Measurements from ENCODE around the gene ESRRB. TPM values are rescaled to one million over a fixed set of nuclear protein-coding genes. Genes with fewer than 3 reads are reported as not detected.

Gene ESRRB
- total RNA-seq, 1 donor from 2014 or later, result 0.08 TPM

DNA sequence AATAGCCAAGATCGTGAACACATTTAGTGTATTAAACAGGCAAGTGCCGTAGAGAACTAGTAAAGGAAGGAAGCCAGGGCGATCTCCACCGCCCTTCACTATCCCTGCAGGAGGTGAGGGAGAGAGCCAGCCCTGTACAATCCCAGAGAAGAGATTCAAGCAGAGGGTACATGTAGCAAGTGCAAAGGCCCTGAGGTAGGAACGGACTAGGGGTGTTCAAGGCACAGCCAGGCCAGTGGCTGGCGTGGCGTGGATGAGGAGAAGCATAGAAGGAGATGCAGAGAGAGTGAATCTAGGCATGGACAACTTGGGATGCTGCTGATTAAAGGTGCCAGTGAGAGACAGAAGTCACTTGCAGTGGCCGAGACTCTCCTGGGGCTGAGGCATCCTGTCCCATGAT, 39.1 kb upstream of the ESRRB start:
- Mint-ChIP-seq H3K9me3 (ENCODE audit: unreplicated experiment) (no peaks in the 10 kb centered on the region), H3K4me1 (ENCODE audit: unreplicated experiment) (peaks cover 11% of the 10 kb centered on the region), H3K27me3 (ENCODE audit: unreplicated experiment) (peaks cover 4% of the 10 kb centered on the region), H3K4me3 (ENCODE audit: unreplicated experiment) (no peak overlapping the region), H3K36me3 (ENCODE audit: low read depth, unreplicated experiment) (no peaks in the 10 kb centered on the region), H3K27ac (ENCODE audit: unreplicated experiment) (no peak overlapping the region)
- TF ChIP-seq CTCF (IDR thresholded peaks at IDR 0.05; ENCODE audit: unreplicated experiment), result no peak
- DNase-seq (ENCODE audit: low spot score), result no peak

DNA sequence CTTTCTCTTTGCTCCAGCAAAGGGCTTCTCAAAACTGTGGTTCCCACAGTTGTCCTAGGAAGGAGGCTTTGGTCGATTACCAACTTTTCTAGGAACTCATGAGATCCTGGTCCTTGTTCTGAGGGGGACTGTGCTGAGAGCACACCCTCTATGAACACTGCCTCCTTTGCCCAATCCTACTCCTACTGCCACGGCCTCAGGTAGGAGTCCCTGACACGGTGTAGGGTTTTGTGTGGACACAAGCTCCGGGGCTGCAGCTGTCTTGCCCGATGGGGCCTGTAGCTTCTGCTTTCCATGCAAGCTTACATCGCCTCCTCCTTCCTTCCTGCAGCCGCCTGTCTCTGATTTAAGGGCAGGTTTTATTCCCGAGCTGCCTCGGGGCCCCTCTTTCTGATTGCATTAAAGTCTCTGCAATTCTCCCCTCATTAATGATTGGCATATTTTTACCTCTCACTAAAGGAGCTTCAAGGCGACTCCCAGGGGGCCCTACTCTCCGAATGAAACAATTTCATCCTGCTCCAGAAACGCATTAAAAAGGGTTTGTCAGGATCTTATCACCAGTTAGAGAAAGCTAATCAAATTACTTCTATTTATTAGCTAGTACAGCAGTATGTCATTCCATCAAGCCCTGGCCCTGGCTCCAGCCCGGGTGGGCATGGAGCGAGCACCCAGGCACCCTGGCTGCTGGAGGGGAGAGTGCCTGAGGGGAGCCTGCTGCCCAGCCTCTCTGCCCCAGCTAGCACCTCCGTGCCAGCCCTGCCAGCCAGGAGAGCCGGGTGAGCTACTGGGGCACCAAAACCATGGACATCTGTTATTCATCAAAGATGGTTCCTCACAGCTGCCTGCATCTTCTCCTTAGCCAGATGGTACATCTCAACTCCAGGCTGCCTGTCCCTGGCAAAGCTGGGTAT, 38.0 kb upstream of the ESRRB start:
- Mint-ChIP-seq H3K27ac (ENCODE audit: unreplicated experiment) (no peak overlapping the region), H3K4me3 (ENCODE audit: unreplicated experiment) (no peak overlapping the region), H3K9me3 (ENCODE audit: unreplicated experiment) (no peaks in the 10 kb centered on the region), H3K27me3 (ENCODE audit: unreplicated experiment) (peaks cover 4% of the 10 kb centered on the region), H3K4me1 (ENCODE audit: unreplicated experiment) (peaks cover 10% of the 10 kb centered on the region), H3K36me3 (ENCODE audit: low read depth, unreplicated experiment) (no peaks in the 10 kb centered on the region)
- no peak for DNase-seq (ENCODE audit: low spot score)
- no peak for TF ChIP-seq CTCF (IDR thresholded peaks at IDR 0.05; ENCODE audit: unreplicated experiment)

DNA sequence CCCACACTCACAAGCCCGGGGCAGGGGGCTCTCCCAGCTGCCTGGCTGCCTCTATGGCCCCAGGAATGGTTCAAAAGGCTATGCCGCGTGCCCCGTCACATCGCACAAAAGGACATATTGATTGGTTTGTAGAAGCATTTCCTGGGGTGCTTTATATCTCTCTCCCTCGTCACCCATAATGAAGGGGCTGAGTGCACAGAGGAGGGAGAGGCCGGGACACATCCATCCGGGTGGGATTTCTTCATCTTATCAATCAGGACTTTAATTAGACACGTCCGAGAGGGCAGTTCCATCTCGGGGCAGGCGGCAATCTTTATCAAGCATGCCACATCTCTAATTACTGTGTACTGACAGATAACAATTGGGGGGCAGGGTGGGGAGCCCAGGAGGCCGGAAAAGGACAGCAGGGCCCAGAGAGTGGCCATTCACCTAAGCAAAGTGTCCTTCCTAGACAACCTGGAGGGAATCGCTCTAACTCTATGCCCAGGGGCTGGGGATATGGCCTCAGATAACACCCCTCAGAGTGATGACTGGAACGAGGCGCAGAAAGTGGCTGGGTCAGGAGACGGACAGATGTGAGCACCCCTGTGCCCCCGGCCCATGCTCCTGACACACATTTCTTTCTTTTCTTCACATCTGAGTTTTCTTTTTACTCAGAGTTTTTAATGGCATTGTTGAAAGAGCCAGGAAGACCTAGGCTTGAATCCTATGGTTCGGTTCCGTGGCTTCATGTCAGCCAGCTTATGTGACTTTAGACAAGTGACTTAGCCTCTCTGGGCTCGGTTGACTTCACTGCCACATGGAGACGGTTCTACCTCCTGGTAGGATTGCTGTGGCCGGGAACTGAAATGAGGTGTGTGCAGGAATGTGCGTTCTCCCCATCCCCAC, 36.0 kb upstream of the ESRRB start:
- Mint-ChIP-seq H3K27ac (ENCODE audit: unreplicated experiment) (no peak overlapping the region), H3K9me3 (ENCODE audit: unreplicated experiment) (no peaks in the 10 kb centered on the region), H3K36me3 (ENCODE audit: low read depth, unreplicated experiment) (no peaks in the 10 kb centered on the region), H3K4me1 (ENCODE audit: unreplicated experiment) (peaks cover 10% of the 10 kb centered on the region), H3K27me3 (ENCODE audit: unreplicated experiment) (peaks cover 4% of the 10 kb centered on the region), H3K4me3 (ENCODE audit: unreplicated experiment) (no peak overlapping the region)
- DNase-seq (ENCODE audit: low spot score), result no peak
- no peak for TF ChIP-seq CTCF (IDR thresholded peaks at IDR 0.05; ENCODE audit: unreplicated experiment)

DNA sequence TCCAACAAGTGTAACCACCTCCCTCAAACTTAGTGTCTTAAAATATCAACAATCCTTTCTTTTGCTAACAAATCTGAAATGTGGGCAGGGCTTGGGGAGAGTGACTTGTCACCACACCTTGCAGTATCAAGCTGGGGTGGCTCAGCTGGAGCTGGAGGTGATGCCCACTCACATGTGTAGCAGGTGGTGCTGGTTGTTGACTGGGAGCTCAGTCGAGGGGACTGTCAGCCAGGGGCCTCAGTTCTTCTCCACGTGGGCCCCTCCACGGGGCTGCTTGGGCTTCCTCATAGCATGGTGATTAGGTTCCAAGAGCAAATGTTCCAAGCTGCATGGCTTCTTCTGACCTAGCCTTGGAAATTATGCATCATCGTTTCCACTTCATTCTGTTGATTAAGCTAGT, 32.6 kb upstream of the ESRRB start:
- DNase-seq (ENCODE audit: low spot score), result no peak
- Mint-ChIP-seq H3K27ac (ENCODE audit: unreplicated experiment) (no peak overlapping the region), H3K27me3 (ENCODE audit: unreplicated experiment) (no peaks in the 10 kb centered on the region), H3K9me3 (ENCODE audit: unreplicated experiment) (no peaks in the 10 kb centered on the region), H3K36me3 (ENCODE audit: low read depth, unreplicated experiment) (no peaks in the 10 kb centered on the region), H3K4me1 (ENCODE audit: unreplicated experiment) (no peaks in the 10 kb centered on the region), H3K4me3 (ENCODE audit: unreplicated experiment) (no peak overlapping the region)
- TF ChIP-seq CTCF (IDR thresholded peaks at IDR 0.05; ENCODE audit: unreplicated experiment), result no peak
